Cerebellar nuclear complex (tissue), 1 donor: Measurements from ENCODE around the gene KCNH2.

Experiments
- DNase-seq, 2 experiments: peaks; one replicate each; lab custom pipeline; 2025; lab: John Stamatoyannopoulos, UW

KCNH2 gene

GRCh38 chr7:150947761-150948651 is 30.1 kb downstream of the KCNH2 start:
- DNase-seq = no peak

GRCh38 chr7:150947241-150947745 is 30.8 kb downstream of the KCNH2 start:
- DNase-seq = no peak

- no peak for DNase-seq
Measured at GRCh38 chr7:150946421-150947240, 31.5 kb downstream of the KCNH2 start.

- peak; percentile 21 to 53 for DNase-seq
Measured at GRCh38 chr7:150945853-150946420, 32.2 kb downstream of the KCNH2 start.

GRCh38 chr7:150945171-150945852 is 32.8 kb downstream of the KCNH2 start:
- DNase-seq = no peak

- no peak for DNase-seq
Measured at GRCh38 chr7:150944066-150945042, 33.8 kb downstream of the KCNH2 start.

- DNase-seq = no peak
Measured at GRCh38 chr7:150943453-150943814, 34.7 kb downstream of the KCNH2 start.

GRCh38 chr7:150942591-150943452 is 35.3 kb downstream of the KCNH2 start:
- DNase-seq = no peak

GRCh38 chr7:150942001-150942590 is 36.0 kb downstream of the KCNH2 start:
- DNase-seq = peak in 1 of 2 experiments; percentile 17

GRCh38 chr7:150941351-150942000 is 36.6 kb downstream of the KCNH2 start:
- no peak for DNase-seq

- DNase-seq = no peak
Measured at GRCh38 chr7:150940431-150941102, 37.6 kb downstream of the KCNH2 start.

GRCh38 chr7:150939466-150939865 is 38.7 kb downstream of the KCNH2 start:
- no peak for DNase-seq

GRCh38 chr7:150939052-150939451 is 39.1 kb downstream of the KCNH2 start:
- no peak for DNase-seq

- DNase-seq = no peak
Measured at GRCh38 chr7:150938566-150938965, 39.6 kb downstream of the KCNH2 start.

- no peak for DNase-seq
Measured at GRCh38 chr7:150937848-150938561, 40.1 kb downstream of the KCNH2 start.

GRCh38 chr7:150936018-150936417 is 42.1 kb downstream of the KCNH2 start:
- no peak for DNase-seq

GRCh38 chr7:150935149-150935548 is 43.0 kb downstream of the KCNH2 start:
- no peak for DNase-seq
